Astrocyte (in vitro differentiated cells and primary cell): ENCODE data around the gene JPH4. TPM values are rescaled to one million over a fixed set of nuclear protein-coding genes. Genes with fewer than 3 reads are reported as not detected.

Source experiments
- DNase-seq: peaks from one replicate; pipeline ENCODE4 v3.0.0-alpha.2; 2010; ENCODE audit warnings: low read depth
- FAIRE-seq: peaks from 2 replicates; lab custom pipeline; 2011; peaks lifted over from hg19 to GRCh38; lab: Jason Lieb, UNC
- H2AFZ ChIP-seq: 2 replicates; pipeline ENCODE4 v1.6.0; 2012; ENCODE audit warnings: low read depth, low read length, inconsistent platforms
- H3K27ac ChIP-seq: 2 replicates; pipeline ENCODE4 v1.5.1; 2011; ENCODE audit warnings: low read depth, low read length, inconsistent platforms
- H3K27me3 ChIP-seq: 2 replicates; pipeline ENCODE4 v1.6.0; 2011; ENCODE audit warnings: low read length, inconsistent platforms; ENCODE audit not compliant: insufficient read depth
- H3K36me3 ChIP-seq: 2 replicates; pipeline ENCODE4 v1.5.1; 2011; ENCODE audit warnings: low read length, inconsistent platforms; ENCODE audit not compliant: insufficient read depth
- H3K4me1 ChIP-seq: 2 replicates; pipeline ENCODE4 v1.5.1; 2011; ENCODE audit warnings: low read length, inconsistent platforms; ENCODE audit not compliant: insufficient read depth
- H3K4me2 ChIP-seq: 2 replicates; pipeline ENCODE4 v1.6.0; 2012; ENCODE audit warnings: low read length, inconsistent platforms
- H3K4me3 ChIP-seq: 2 replicates; pipeline ENCODE4 v1.5.1; 2011; ENCODE audit warnings: low read depth, mild to moderate bottlenecking, low read length, inconsistent platforms; ENCODE audit not compliant: insufficient read depth
- H3K79me2 ChIP-seq: 2 replicates; pipeline ENCODE4 v1.6.0; 2012; ENCODE audit warnings: mild to moderate bottlenecking, low read length, inconsistent platforms; ENCODE audit not compliant: insufficient read depth
- H3K9ac ChIP-seq: 2 replicates; pipeline ENCODE4 v1.6.0; 2012; ENCODE audit warnings: mild to moderate bottlenecking, low read length, inconsistent platforms
- H3K9me3 ChIP-seq: 2 replicates; pipeline ENCODE4 v1.5.1; 2012; ENCODE audit warnings: low read depth, mild to moderate bottlenecking, low read length, inconsistent platforms; ENCODE audit not compliant: insufficient read depth
- H4K20me1 ChIP-seq: 2 replicates; pipeline ENCODE4 v1.6.0; 2012; ENCODE audit warnings: low read length, inconsistent platforms; ENCODE audit not compliant: insufficient read depth
- H3K27ac Mint-ChIP-seq: one replicate; pipeline ENCODE4 v1.8.0; 2021; ENCODE audit warnings: mild to moderate bottlenecking, mixed read lengths; ENCODE audit not compliant: unreplicated experiment
- H3K27me3 Mint-ChIP-seq: one replicate; pipeline ENCODE4 v1.8.0; 2021; ENCODE audit warnings: low read depth, mixed read lengths; ENCODE audit not compliant: unreplicated experiment
- H3K36me3 Mint-ChIP-seq: one replicate; pipeline ENCODE4 v1.8.0; 2021; ENCODE audit warnings: low read depth, mixed read lengths; ENCODE audit not compliant: unreplicated experiment
- H3K4me1 Mint-ChIP-seq: one replicate; pipeline ENCODE4 v1.8.0; 2021; ENCODE audit warnings: low read depth, mixed read lengths; ENCODE audit not compliant: unreplicated experiment
- H3K4me3 Mint-ChIP-seq: one replicate; pipeline ENCODE4 v1.8.0; 2021; ENCODE audit warnings: mild to moderate bottlenecking, moderate library complexity, mixed read lengths; ENCODE audit not compliant: unreplicated experiment
- H3K9me3 Mint-ChIP-seq: one replicate; pipeline ENCODE4 v1.8.0; 2021; ENCODE audit warnings: mild to moderate bottlenecking, mixed read lengths; ENCODE audit not compliant: unreplicated experiment
- EZH2 ChIP-seq: IDR thresholded peaks from 2 replicates; pipeline ENCODE4 v1.6.1; 2012; ENCODE audit warnings: mild to moderate bottlenecking, low read length, inconsistent platforms; ENCODE audit not compliant: insufficient read depth
- total RNA-seq: library from RNA; stranded (reverse); gene quantifications from 2 replicates; pipeline ENCODE4 v1.2.1, GENCODE V29; 2021
- TF ChIP-seq, protein P1 (sequence below): IDR thresholded peaks from 2 replicates; pipeline ENCODE4 v1.5.1; 2011; ENCODE audit warnings: low read depth, mild to moderate bottlenecking, inconsistent platforms, low read length, moderate library complexity; ENCODE audit not compliant: insufficient read depth

The JPH4 gene
- total RNA-seq, 1 donor from 2014 or later = 1.1 TPM

DNA sequence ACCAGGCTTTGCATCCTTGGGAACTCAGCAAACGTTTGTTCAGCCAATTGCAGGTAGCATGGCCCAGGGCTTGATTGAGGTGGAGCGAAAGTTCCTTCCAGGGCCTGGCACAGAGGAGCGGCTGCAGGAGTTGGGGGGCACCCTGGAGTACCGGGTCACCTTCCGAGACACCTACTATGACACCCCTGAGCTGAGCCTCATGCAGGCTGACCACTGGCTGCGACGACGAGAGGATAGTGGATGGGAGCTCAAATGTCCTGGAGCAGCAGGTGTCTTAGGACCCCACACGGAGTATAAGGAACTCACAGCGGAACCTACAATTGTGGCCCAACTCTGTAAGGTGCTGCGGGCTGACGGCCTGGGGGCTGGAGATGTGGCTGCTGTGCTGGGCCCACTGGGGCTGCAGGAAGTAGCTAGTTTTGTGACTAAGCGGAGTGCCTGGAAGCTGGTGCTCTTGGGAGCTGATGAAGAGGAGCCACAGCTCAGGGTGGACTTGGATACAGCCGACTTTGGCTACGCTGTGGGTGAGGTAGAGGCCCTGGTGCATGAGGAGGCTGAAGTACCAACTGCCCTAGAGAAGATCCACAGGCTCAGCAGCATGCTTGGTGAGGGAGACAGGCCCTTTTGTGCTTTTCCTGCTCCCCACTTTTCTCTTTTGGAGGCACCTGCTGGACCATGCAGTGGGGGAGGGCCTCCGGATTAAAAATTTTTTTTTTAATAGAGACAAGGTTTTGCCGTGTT is 21.7 kb downstream of the JPH4 start:
- H3K27ac Mint-ChIP-seq = peak overlapping the region; percentile 94
- peak overlapping the region; percentile 88 for H3K27ac ChIP-seq

DNA sequence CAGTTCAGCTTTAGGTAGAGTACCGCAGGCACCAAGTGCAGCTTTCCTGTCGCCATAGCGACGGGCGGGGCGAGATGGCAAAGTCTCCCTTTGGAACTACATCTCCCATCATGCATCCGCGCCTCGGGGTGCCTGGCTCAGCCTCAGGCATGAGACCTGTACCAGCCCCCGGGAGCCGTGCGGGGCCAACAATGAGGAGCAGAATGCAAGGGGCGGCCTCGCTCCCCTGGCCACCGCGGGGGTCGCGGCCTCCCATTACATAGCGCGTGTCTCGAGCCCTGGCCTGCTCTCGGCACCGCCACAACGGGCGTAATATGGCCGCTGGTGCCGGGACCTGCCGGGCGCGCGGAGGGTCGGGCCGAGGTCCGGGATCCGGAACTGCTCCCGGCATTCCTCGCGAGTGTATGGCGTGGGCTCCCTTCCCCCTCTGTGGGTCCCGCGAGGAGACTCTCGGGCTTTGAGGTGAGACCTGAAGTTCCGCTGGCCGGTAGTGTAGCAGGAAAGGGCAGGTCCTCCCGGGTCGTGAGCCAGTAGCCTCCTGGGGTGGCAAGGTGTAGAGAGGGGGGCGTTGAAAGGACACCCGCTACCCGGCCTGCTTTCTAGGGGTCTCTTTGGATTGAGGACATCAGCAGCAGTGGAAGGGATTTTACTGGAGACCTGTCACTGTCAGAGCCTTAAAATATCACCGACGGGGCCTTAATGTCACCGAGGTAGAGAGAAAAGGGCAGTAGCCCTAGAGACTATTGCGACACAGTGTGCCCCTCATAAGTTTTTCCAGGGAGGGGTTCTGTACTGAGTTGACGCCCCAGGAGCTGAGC is 22.5 kb downstream of the JPH4 start, which contains the start of gene THTPA:
TSS of gene THTPA (plus strand) at position 390 of the 818 bp plus-strand sequence. CDS start 487 bp downstream, outside the sequence.
- Histone ChIP-seq H3K27ac (peak within 1 kb of the TSS; percentile 88), H3K79me2 (peaks cover 16% of the 10 kb centered on the region), H4K20me1 (peaks cover 3% of the 10 kb centered on the region), H3K4me2 (peak within 1 kb of the TSS; percentile 89), H3K9me3 (no peaks in the 10 kb centered on the region), H3K4me1 (peaks cover 8% of the 10 kb centered on the region), H3K36me3 (peaks cover 3% of the 10 kb centered on the region), H3K9ac (peak within 1 kb of the TSS; percentile 91), H3K27me3 (no peaks in the 10 kb centered on the region), H2AFZ (peak within 1 kb of the TSS; percentile 97), H3K4me3 (peak within 1 kb of the TSS; percentile 87)
- H3K36me3 Mint-ChIP-seq = peaks cover 2% of the 10 kb centered on the region
- H3K9me3 Mint-ChIP-seq = no peaks in the 10 kb centered on the region
- H3K4me1 Mint-ChIP-seq = peaks cover 22% of the 10 kb centered on the region
- H3K4me3 Mint-ChIP-seq = peak within 1 kb of the TSS; percentile 93
- H3K27ac Mint-ChIP-seq = peak within 1 kb of the TSS; percentile 94
- DNase-seq = peak; percentile 74
- TF ChIP-seq, protein P1, sequence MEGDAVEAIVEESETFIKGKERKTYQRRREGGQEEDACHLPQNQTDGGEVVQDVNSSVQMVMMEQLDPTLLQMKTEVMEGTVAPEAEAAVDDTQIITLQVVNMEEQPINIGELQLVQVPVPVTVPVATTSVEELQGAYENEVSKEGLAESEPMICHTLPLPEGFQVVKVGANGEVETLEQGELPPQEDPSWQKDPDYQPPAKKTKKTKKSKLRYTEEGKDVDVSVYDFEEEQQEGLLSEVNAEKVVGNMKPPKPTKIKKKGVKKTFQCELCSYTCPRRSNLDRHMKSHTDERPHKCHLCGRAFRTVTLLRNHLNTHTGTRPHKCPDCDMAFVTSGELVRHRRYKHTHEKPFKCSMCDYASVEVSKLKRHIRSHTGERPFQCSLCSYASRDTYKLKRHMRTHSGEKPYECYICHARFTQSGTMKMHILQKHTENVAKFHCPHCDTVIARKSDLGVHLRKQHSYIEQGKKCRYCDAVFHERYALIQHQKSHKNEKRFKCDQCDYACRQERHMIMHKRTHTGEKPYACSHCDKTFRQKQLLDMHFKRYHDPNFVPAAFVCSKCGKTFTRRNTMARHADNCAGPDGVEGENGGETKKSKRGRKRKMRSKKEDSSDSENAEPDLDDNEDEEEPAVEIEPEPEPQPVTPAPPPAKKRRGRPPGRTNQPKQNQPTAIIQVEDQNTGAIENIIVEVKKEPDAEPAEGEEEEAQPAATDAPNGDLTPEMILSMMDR = no peak
- TF ChIP-seq EZH2 = no peak
- FAIRE-seq = no peak
- H3K27me3 Mint-ChIP-seq = no peaks in the 10 kb centered on the region

More for the DNA sequence above, 21.7 kb downstream of the JPH4 start:
- DNase-seq (no peak), FAIRE-seq (no peak)
- peaks cover 8% of the 10 kb centered on the region for H3K4me1 ChIP-seq
- H3K9me3 ChIP-seq = no peaks in the 10 kb centered on the region
- TF ChIP-seq, protein P1 = no peak
- no peak for TF ChIP-seq EZH2
- H3K9me3 Mint-ChIP-seq = no peaks in the 10 kb centered on the region
- peaks cover 16% of the 10 kb centered on the region for H3K79me2 ChIP-seq
- H3K4me2 ChIP-seq = peak overlapping the region; percentile 89
- H3K4me3 Mint-ChIP-seq = peak overlapping the region; percentile 93
- no peaks in the 10 kb centered on the region for H3K27me3 ChIP-seq
- peaks cover 3% of the 10 kb centered on the region for H3K36me3 ChIP-seq
- peaks cover 22% of the 10 kb centered on the region for H3K4me1 Mint-ChIP-seq
- H3K27me3 Mint-ChIP-seq = no peaks in the 10 kb centered on the region
- peaks cover 7% of the 10 kb centered on the region for H3K36me3 Mint-ChIP-seq
- H3K4me3 ChIP-seq = peak overlapping the region; percentile 87
- H4K20me1 ChIP-seq = peaks cover 3% of the 10 kb centered on the region
- peak overlapping the region; percentile 91 for H3K9ac ChIP-seq
- peak overlapping the region; percentile 97 for H2AFZ ChIP-seq
